Erythroblast (primary cell): ENCODE data around the gene NEGR1.

Experiments used
- DNase-seq, 2 experiments: peaks; one replicate each; lab custom pipeline; 2025; lab: John Stamatoyannopoulos, UW
- GATA1 ChIP-seq: IDR thresholded peaks from 2 replicates; pipeline ENCODE4 v1.6.1; 2011; ENCODE audit warnings: low read depth, mild to moderate bottlenecking, control low read depth, low read length, moderate library complexity
- POLR2A ChIP-seq: IDR thresholded peaks from 2 replicates; pipeline ENCODE4 v1.6.1; 2011; ENCODE audit warnings: mild to moderate bottlenecking, low read length

NEGR1 gene

GRCh38 chr1:71372496-71372895 is 909.8 kb downstream of the NEGR1 start:
- DNase-seq, result no peak
- no peak for TF ChIP-seq GATA1
- TF ChIP-seq POLR2A, result no peak

GRCh38 chr1:71371581-71371980 is 910.8 kb downstream of the NEGR1 start:
- no peak for TF ChIP-seq POLR2A
- TF ChIP-seq GATA1, result no peak
- no peak for DNase-seq

GRCh38 chr1:71364236-71364635 is 918.1 kb downstream of the NEGR1 start:
- no peak for DNase-seq
- TF ChIP-seq POLR2A (no peak), GATA1 (no peak)

GRCh38 chr1:71362691-71363090 is 919.6 kb downstream of the NEGR1 start:
- TF ChIP-seq POLR2A (no peak), GATA1 (no peak)
- DNase-seq, result no peak

DNA sequence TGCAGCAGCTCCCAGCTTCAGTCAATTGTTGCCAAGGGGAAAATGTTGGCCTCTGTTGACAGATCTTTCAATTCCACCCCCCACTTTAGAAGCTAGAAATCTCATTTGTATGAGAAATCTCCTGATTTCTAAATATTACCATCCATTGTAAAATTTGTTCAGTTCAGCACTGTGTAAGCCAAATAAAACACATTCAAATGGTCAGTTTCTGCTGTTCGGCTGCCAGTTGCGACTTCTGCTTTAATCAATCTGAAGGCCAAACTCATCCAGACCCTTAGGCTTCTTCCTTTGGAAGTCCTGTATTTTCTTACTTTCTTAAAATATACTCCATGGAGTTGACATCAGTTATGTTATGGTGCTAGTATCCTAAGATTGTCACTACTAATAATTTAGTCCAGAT is 920.3 kb downstream of the NEGR1 start:
- no peak for TF ChIP-seq POLR2A
- no peak for TF ChIP-seq GATA1
- DNase-seq, result no peak

- no peak for DNase-seq
These were observed 924.6 kb downstream of the NEGR1 start for GRCh38 chr1:71357708-71358107.

DNA sequence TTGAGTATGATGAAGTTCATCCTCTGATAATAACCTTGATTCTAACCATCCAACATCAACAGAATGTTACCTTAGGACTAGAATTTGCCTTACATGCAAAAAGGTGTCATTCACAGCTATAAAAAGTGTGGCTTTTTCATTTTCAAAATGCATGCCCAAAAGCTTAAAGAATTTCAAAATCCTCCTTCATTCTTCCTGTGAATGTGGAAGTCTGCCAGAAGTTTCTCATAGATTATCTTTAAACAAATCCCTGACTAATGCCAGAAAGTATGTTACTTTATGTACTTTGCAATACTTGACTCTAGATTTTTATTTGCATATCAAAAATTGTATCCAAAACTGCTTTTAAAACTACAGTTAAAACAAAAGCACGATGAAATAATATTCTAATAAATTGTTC is 930.9 kb downstream of the NEGR1 start:
- TF ChIP-seq POLR2A (no peak), GATA1 (no peak)
- no peak for DNase-seq

More at GRCh38 chr1:71357708-71358107, 924.6 kb downstream of the NEGR1 start:
- TF ChIP-seq GATA1, result no peak
- no peak for TF ChIP-seq POLR2A

DNA sequence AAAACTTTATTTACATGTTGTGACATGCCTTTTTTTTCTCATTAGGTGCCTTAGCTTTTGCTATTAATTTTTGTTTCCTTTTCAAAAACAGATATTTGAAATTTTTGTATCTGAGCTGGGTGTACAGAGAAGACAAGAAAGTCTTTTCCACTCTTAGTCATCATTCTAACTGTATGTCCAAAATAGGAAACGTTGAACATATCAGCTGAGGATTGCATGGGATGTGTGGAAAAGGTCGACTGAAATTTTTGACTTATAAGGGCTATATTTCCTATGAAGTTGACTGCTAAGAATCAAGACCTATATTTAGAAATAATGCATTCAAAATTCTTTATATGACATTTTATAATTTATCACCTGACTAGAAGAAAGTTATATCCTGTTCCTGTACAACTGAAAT is 931.5 kb downstream of the NEGR1 start:
- TF ChIP-seq GATA1 (no peak), POLR2A (no peak)
- DNase-seq, result no peak

DNA sequence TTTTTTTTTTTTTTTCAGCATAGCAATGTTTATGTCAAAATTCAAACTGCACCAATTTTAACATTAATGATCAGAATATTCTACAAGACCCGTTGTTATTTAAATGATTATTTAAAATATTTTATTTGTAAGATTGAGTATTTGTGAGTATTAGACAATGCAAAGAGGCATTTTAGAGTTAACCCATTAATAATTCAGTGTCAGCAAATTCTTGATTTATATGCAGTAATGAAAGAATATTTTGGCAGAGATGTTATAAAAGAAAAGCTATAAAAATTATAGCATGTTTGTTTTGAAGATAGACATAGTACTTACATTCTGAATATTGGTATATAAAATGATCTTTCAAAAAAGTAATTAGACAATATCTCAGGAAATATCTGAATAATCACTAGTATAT is 932.0 kb downstream of the NEGR1 start:
- no peak for DNase-seq
- TF ChIP-seq POLR2A (no peak), GATA1 (no peak)
